ACHN (cell line): ENCODE measurements around the gene EHD3.
"Not testable (repeated sequence)": the region's sequence is repeated elsewhere in the genome, so short reads cannot be mapped to it uniquely, and the experiment has no call there.

Experiments used
- DNase-seq: peaks from one replicate; pipeline ENCODE4 v3.0.0-alpha.2; 2015
- in situ Hi-C: cut with HindIII; loops from 2 replicates; pipeline ENCODE4 v1.10.0; 2017; ENCODE audit warnings: low sequenced_read_pairs, low pct_ligation_motif_present, low pct_unique_long_range_greater_than_20kb

Gene EHD3

GRCh38 chr2:31269087-31269486, 35.1 kb downstream of the EHD3 start:
- in situ Hi-C loops, result no loop called here
- no peak for DNase-seq

- in situ Hi-C loops, result no loop called here
- peak; percentile 81 for DNase-seq
Observed at GRCh38 chr2:31270131-31270530, 36.2 kb downstream of the EHD3 start.

GRCh38 chr2:31270822-31271231, 36.9 kb downstream of the EHD3 start:
- in situ Hi-C loops, result no loop called here
- DNase-seq, result no peak

- peak; percentile 77 for DNase-seq
- in situ Hi-C loops, result no loop called here
Observed at GRCh38 chr2:31271851-31272267, 37.9 kb downstream of the EHD3 start.

DNA sequence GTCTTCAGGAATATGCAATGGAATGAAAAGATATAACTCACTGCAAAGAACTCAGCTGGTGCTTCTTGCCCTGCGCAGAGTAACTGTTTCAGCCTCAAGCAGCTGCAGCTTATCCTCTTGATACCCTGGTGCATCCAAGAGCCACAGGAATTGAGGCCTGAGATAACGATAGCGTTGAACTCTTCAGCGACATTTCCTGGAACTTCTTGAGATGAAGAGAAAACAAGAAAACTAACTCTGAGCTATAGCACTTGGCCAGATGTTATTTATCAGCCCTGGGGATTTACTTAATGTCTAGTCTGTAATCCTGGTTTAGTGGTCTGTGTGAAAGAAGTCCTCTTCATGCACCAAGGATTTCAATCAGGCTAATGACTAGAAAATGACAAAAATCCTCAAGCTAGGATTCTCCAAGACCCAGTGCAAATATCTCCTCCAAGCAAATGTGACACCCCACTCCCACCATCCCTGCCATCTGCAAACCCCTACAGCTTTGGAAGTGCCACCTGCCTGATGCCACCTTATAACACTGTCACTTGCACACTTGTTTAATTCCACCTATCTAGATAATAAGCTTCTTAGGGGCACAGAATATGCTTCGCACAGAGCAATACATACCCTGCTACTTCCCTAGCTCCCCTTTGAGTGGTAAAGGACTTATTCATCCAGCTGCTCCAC, 40.6 kb downstream of the EHD3 start:
- no peak for DNase-seq
- in situ Hi-C loops, result no loop called here

GRCh38 chr2:31275976-31276375, 42.0 kb downstream of the EHD3 start:
- no peak for DNase-seq
- in situ Hi-C loops, result no loop called here

DNA sequence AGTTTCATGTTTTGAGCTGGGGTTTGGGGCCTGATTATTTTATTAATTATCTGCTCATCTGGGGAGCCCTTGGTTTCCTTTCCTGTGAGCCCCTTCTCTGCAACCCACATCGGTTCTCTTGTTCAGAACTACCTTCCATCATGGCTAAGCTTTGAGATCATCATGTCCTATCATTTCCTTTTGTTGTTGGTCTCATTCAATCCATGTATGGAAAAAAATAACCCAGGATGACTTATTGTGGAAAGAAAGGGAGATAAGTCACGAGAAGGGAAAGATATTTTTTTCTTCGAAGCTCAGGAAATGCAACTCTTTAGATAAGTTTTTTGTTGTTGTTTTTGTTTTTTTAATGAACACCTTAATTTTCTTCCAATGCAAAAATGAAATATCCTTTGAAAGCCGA, 43.7 kb downstream of the EHD3 start:
- DNase-seq, result no peak
- in situ Hi-C loops, result no loop called here

GRCh38 chr2:31282634-31283033, 48.7 kb downstream of the EHD3 start:
- in situ Hi-C loops, result no loop called here
- no peak for DNase-seq

DNA sequence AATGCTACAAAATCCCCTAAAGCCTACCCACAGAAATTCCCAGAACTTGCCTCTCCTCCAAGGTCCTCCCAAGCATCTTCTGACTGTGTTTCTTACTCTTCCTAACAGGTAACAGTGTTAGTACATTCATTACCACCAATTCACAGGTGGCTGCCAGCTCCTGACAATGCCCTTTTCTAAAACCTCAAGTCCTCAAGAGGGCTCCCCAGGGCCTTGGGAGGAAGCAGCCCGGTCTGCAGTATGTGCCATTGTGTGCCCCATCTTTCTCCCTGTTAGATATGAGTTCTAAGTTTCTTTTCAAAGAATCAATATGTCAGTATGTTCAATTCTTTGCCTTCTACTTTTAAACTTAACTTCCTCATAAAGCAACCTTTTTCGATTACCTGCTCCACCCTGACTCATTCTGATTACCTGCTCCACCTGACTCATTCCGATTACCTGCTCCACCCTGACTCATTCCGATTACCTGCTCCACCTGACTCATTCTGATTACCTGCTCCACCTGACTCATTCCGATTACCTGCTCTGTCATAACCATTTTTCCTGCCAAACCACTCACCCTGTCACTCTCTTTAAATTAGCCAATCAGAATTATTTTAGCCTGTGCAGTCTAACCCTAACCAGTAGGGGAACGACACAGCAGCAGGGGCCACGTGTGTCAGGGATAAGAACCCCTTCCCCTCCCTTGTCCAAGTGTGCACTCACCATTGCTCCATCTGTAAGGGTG, 49.4 kb downstream of the EHD3 start:
- in situ Hi-C loops, DNase-seq: not testable (repeated sequence)

DNA sequence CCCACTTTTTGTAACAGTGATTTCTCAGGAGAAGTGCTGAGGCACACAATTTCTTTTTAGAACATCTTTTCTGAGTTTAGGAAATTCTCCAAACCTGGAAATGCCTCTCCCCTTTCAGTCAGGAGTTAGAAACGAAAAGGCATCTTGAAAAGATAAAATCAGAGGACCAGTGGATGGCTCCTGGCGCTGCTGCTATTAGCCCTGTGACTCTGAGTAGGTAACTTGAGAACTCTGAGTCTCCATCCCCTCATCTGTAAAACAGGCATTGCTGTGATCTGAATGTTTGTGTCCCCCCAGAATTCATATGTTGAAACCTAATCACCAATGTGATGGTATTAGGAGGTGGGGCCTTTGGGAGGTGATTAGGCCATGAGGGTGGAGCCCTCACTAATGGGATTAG, 50.2 kb downstream of the EHD3 start:
- in situ Hi-C loops, result no loop called here
- no peak for DNase-seq

- in situ Hi-C loops, result no loop called here
- DNase-seq, result no peak
Observed at GRCh38 chr2:31286230-31286629, 52.3 kb downstream of the EHD3 start.

GRCh38 chr2:31286961-31287550, 53.1 kb downstream of the EHD3 start:
- DNase-seq, result no peak
- in situ Hi-C loops, result no loop called here

GRCh38 chr2:31287654-31288053, 53.7 kb downstream of the EHD3 start:
- in situ Hi-C loops, result no loop called here
- DNase-seq, result no peak

GRCh38 chr2:31294196-31294595, 60.2 kb downstream of the EHD3 start:
- in situ Hi-C loops, result no loop called here
- DNase-seq, result no peak

DNA sequence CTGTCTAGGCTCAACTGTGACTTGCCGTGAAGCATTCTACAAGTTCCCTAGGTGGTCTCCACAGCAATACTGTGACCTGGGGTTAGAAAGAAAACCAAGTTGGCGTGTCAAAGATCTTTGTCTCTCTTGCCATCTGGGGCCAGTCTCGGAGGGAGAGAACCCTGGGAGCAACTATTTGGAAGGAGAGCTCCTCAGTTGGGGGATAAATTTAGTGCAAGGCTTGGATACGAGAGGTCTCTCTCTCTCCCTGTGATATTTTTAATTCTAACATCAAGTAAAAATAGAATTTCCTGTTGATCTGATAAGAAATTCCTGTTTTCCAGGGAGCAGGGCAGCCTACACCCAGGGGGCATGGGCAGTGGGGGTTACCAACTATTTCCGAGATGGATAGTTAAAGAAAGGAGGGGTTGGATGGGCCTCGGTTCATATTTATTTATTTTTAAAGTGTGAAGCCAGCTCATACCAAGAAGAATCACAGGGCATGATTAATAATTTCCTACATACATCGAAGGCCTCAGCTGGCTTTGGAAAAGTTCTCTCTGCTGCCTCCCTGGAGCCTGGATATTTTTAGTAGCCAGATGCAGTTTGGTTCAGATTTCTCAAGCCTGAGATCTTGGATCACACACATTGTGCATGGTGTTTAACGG, 62.8 kb downstream of the EHD3 start:
- no peak for DNase-seq
- in situ Hi-C loops, result no loop called here

DNA sequence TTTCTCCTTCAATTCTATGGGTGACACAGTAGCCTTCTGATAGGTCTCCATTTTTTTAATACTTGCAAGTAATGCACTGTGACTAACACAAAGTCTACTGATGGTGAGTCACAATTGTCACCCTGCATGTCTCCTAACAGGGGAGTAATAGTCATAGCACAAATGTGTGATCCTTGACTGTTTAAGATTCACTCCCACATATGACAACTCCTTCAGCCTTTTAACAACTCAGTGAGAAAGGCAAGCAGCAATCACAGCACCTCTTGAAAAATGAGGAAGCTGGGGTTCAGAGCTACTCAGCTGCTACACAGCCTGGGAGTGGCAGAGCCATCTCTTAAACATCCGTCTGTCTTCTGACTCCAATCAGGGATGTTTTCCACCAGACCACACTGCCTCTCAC, 63.8 kb downstream of the EHD3 start:
- DNase-seq, result no peak
- in situ Hi-C loops, result no loop called here

- in situ Hi-C loops, result no loop called here
Observed at GRCh38 chr2:31299547-31299946, 65.6 kb downstream of the EHD3 start.

DNA sequence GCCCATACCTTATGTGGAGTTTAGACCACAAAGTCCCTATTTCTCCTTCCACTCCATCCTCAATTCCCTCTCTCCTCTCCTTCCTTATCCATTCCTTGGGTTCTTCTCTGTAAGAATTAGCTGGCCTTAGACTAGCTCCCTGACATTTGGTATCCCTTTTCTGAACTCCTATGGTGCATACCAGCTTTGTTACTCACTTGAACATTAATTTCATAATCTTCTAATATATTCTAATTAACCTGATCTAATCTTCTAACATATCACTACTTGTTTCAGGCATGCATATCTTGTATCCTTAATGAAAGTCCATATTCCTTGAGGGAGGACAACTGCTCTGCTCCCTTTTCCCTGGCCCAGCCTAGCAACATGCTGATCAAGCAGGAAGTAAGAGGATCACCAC, 66.4 kb downstream of the EHD3 start:
- DNase-seq, result no peak
- in situ Hi-C loops, result no loop called here

More at GRCh38 chr2:31299547-31299946, 65.6 kb downstream of the EHD3 start:
- DNase-seq, result no peak

DNA sequence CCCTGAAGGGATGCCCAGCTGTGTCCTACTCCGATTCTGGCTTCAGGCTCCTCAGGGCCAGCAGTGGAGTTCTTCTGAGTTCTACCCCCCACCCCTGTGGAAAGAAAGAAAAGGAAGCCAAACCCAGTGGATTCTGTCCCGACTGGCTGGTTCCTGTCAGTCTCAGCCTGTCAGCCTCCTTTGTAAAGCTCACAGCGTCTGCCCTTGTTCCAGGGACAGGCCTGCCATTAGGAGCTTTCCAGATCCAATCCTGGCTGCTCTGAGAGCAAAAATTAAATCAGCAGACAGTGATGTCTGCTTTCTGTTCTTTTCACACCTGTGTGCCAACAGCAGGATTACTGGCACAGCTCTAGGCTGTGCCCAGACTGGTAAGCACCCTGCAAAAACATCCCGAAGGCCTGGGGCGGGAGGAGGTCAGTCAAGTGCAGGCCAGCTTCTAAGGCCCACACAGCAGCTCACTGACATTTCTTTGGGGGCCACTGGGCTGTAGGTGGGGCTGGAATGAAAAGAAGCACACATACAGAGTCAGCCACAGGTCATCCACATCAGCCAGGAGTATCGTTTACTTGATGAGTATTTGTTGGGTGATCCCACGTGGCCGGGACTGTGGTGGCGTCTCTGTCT, 69.1 kb downstream of the EHD3 start:
- no peak for DNase-seq
- in situ Hi-C loops, result no loop called here
